HuH-7 (cell line): Measurements from ENCODE around the gene KSR2.

Experiments
- DNase-seq: peaks from one replicate; pipeline ENCODE4 v3.0.0; 2011; ENCODE audit warnings: low spot score

KSR2 gene

GRCh38 chr12:117498256-117498655, 470.5 kb downstream of the KSR2 start:
- no peak for DNase-seq

- no peak for DNase-seq
Observed at GRCh38 chr12:117497407-117497806, 471.4 kb downstream of the KSR2 start.

GRCh38 chr12:117494833-117495655, 473.7 kb downstream of the KSR2 start:
- DNase-seq, result no peak

- DNase-seq, result no peak
Observed at GRCh38 chr12:117491711-117492110, 477.1 kb downstream of the KSR2 start.

- DNase-seq, result no peak
Observed at GRCh38 chr12:117490130-117490529, 478.7 kb downstream of the KSR2 start.

GRCh38 chr12:117489671-117490070, 479.1 kb downstream of the KSR2 start:
- no peak for DNase-seq

GRCh38 chr12:117486840-117487659, 481.7 kb downstream of the KSR2 start:
- no peak for DNase-seq

GRCh38 chr12:117485984-117486839, 482.6 kb downstream of the KSR2 start:
- DNase-seq, result no peak

GRCh38 chr12:117484901-117485300, 483.9 kb downstream of the KSR2 start:
- no peak for DNase-seq

- DNase-seq, result no peak
Observed at GRCh38 chr12:117483501-117483900, 485.3 kb downstream of the KSR2 start.

- DNase-seq, result no peak
Observed at GRCh38 chr12:117481470-117481869, 487.3 kb downstream of the KSR2 start.

- no peak for DNase-seq
Observed at GRCh38 chr12:117476341-117476740, 492.4 kb downstream of the KSR2 start.

GRCh38 chr12:117473856-117474255, 494.9 kb downstream of the KSR2 start:
- DNase-seq, result no peak

GRCh38 chr12:117472983-117473382, 495.8 kb downstream of the KSR2 start:
- peak; percentile 31 for DNase-seq

GRCh38 chr12:117470804-117471203, 498.0 kb downstream of the KSR2 start:
- DNase-seq, result no peak

- no peak for DNase-seq
Observed at GRCh38 chr12:117469883-117470483, 498.8 kb downstream of the KSR2 start.

GRCh38 chr12:117468016-117468415, 500.8 kb downstream of the KSR2 start:
- no peak for DNase-seq

GRCh38 chr12:117467588-117467987, 501.2 kb downstream of the KSR2 start:
- no peak for DNase-seq

- peak; percentile 31 for DNase-seq
Observed at GRCh38 chr12:117466677-117467362, 502.0 kb downstream of the KSR2 start.

GRCh38 chr12:117461732-117462131, 507.1 kb downstream of the KSR2 start:
- DNase-seq, result no peak

GRCh38 chr12:117459229-117459628, 509.6 kb downstream of the KSR2 start:
- no peak for DNase-seq
